ENCODE measurements around the gene PIK3R6.
A peak's percentile ranks its signal among the peaks of the same experiment; 100 is the strongest.

The PIK3R6 gene

GRCh38 chr17:8904201-8904600 is 36.7 kb upstream of the PIK3R6 start:
- H3K27me3 ChIP-seq (replicated peaks; ENCODE audit: control insufficient read depth, insufficient read depth, low read length) = no peaks in the 10 kb centered on the region
- no peak for DNase-seq (ENCODE audit: extremely low read depth, insufficient read length)
- TF ChIP-seq CTCF (IDR thresholded peaks at IDR 0.05; ENCODE audit: insufficient read depth, low read length, poor library complexity, severe bottlenecking) = no peak
- peaks cover 15% of the 10 kb centered on the region for H3K36me3 ChIP-seq (ENCODE audit: control insufficient read depth, insufficient read depth, low read length)
- no peak overlapping the region for H3K4me3 ChIP-seq (replicated peaks; ENCODE audit: low read depth, low read length)

GRCh38 chr17:8900626-8901585 is 33.4 kb upstream of the PIK3R6 start:
- H3K27me3 ChIP-seq (replicated peaks; ENCODE audit: control insufficient read depth, insufficient read depth, low read length) = no peaks in the 10 kb centered on the region
- peaks cover 10% of the 10 kb centered on the region for H3K36me3 ChIP-seq (ENCODE audit: control insufficient read depth, insufficient read depth, low read length)
- TF ChIP-seq CTCF (IDR thresholded peaks at IDR 0.05; ENCODE audit: insufficient read depth, low read length, poor library complexity, severe bottlenecking) = peak; percentile 26
- peak; percentile 62 for DNase-seq (ENCODE audit: extremely low read depth, insufficient read length)
- peak overlapping the region; percentile 38 for H3K4me3 ChIP-seq (replicated peaks; ENCODE audit: low read depth, low read length)

GRCh38 chr17:8900207-8900606 is 32.7 kb upstream of the PIK3R6 start:
- TF ChIP-seq CTCF (IDR thresholded peaks at IDR 0.05; ENCODE audit: insufficient read depth, low read length, poor library complexity, severe bottlenecking) = no peak
- DNase-seq (ENCODE audit: extremely low read depth, insufficient read length) = no peak
- Histone ChIP-seq H3K4me3 (replicated peaks; ENCODE audit: low read depth, low read length) (no peak overlapping the region), H3K36me3 (ENCODE audit: control insufficient read depth, insufficient read depth, low read length) (peaks cover 8% of the 10 kb centered on the region), H3K27me3 (replicated peaks; ENCODE audit: control insufficient read depth, insufficient read depth, low read length) (no peaks in the 10 kb centered on the region)

- Histone ChIP-seq H3K27me3 (replicated peaks; ENCODE audit: control insufficient read depth, insufficient read depth, low read length) (no peaks in the 10 kb centered on the region), H3K36me3 (ENCODE audit: control insufficient read depth, insufficient read depth, low read length) (no peaks in the 10 kb centered on the region; the same call in none of the 2 replicates), H3K4me3 (replicated peaks; ENCODE audit: low read depth, low read length) (no peak overlapping the region)
- DNase-seq (ENCODE audit: extremely low read depth, insufficient read length) = no peak
- TF ChIP-seq CTCF (IDR thresholded peaks at IDR 0.05; ENCODE audit: insufficient read depth, low read length, poor library complexity, severe bottlenecking) = no peak
These were observed 31.2 kb upstream of the PIK3R6 start for GRCh38 chr17:8898636-8899035.

- TF ChIP-seq CTCF (IDR thresholded peaks at IDR 0.05; ENCODE audit: insufficient read depth, low read length, poor library complexity, severe bottlenecking) = no peak
- no peak for DNase-seq (ENCODE audit: extremely low read depth, insufficient read length)
- H3K36me3 ChIP-seq (ENCODE audit: control insufficient read depth, insufficient read depth, low read length) = no peaks in the 10 kb centered on the region; the same call in none of the 2 replicates
- H3K27me3 ChIP-seq (replicated peaks; ENCODE audit: control insufficient read depth, insufficient read depth, low read length) = no peaks in the 10 kb centered on the region
- H3K4me3 ChIP-seq (replicated peaks; ENCODE audit: low read depth, low read length) = no peak overlapping the region
These were observed 30.7 kb upstream of the PIK3R6 start for GRCh38 chr17:8898126-8898525.
